ENCODE data around the gene MAGI1.

The MAGI1 gene

DNA sequence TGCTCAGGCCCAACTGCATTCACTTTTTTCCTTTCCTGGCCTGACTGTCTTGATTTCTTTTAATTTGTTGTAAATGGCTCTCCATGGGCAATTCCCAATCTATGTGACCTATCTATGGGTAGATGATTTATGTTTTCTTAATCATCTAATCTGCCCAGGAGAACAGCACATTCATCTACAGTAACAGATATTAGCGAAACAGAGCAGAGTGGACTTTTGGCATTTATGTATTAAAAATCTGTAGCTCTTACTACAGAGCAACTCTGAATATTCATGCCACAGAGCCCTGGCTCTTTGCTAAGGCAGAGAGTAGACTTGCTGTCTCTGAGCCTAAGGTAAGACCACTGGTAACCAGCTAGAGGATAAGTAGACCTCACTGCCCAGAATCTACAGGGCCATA lies 676.0 kb downstream of the MAGI1 start:
- Histone ChIP-seq H2BK5ac (ENCODE audit: low read length) (no peak overlapping the region), H3K27ac (ENCODE audit: low read depth, low read length) (no peak overlapping the region), H3K79me1 (ENCODE audit: low read length) (no peaks in the 10 kb centered on the region), H3K18ac (ENCODE audit: low read length) (no peak overlapping the region), H3K56ac (ENCODE audit: low read length) (no peak overlapping the region), H3K4me2 (ENCODE audit: low read length) (no peak overlapping the region), H4K5ac (ENCODE audit: low read length) (no peak overlapping the region), H4K8ac (ENCODE audit: low read depth, low read length) (no peak overlapping the region), H3K4me1 (ENCODE audit: control insufficient read depth, low read depth, low read length) (no peaks in the 10 kb centered on the region), H3K27me3 (ENCODE audit: insufficient read depth, low read length, poor library complexity) (no peaks in the 10 kb centered on the region), H2BK120ac (ENCODE audit: low read depth, low read length) (no peak overlapping the region), H3K36me3 (ENCODE audit: control insufficient read depth, insufficient read depth, low read length) (no peaks in the 10 kb centered on the region), H3K23ac (ENCODE audit: low read length) (no peak overlapping the region), H2AK5ac (ENCODE audit: low read length) (no peak overlapping the region), H3K9ac (ENCODE audit: low read length) (no peak overlapping the region), H3K79me2 (ENCODE audit: control insufficient read depth, insufficient read depth, low read length) (no peaks in the 10 kb centered on the region), H2BK15ac (replicated peaks; ENCODE audit: low read depth) (no peak overlapping the region), H3K4ac (ENCODE audit: low read depth, low read length) (no peak overlapping the region), H3K4me3 (ENCODE audit: low read length) (no peak overlapping the region)
- no CpG with 5 or more reads among the region's 1 CpG for WGBS (ENCODE audit: extremely low coverage, insufficient coverage, low lambda C conversion rate)
- no peak for DNase-seq

DNA sequence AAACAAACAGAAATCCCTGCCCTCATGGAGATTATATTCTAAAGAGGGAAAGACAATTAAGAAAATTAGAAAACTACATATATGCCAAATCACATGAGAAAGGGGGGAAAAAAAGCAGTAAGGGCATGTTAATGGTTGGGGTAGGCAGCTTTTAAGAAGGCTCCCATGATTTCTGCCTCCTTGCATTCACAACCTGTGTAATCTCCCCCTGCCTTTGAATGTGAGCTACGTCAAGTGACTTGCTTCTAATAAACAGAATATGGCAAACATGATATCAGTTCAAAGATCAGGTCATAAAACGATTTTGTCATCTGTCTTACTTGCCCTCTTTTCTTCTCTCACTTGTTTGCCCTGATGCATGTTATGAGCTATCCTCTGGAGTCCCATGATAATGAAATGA lies 677.3 kb downstream of the MAGI1 start:
- no peak overlapping the region for H3K23ac ChIP-seq (ENCODE audit: low read length)
- no peak overlapping the region for H2BK5ac ChIP-seq (ENCODE audit: low read length)
- H3K4me2 ChIP-seq (ENCODE audit: low read length), result no peak overlapping the region
- H3K18ac ChIP-seq (ENCODE audit: low read length), result no peak overlapping the region
- no peak overlapping the region for H3K4ac ChIP-seq (ENCODE audit: low read depth, low read length)
- no peak overlapping the region for H3K9ac ChIP-seq (ENCODE audit: low read length)
- no peak overlapping the region for H3K56ac ChIP-seq (ENCODE audit: low read length)
- no CpG with 5 or more reads among the region's 2 CpGs for WGBS (ENCODE audit: extremely low coverage, insufficient coverage, low lambda C conversion rate)
- H3K36me3 ChIP-seq (ENCODE audit: control insufficient read depth, insufficient read depth, low read length), result no peaks in the 10 kb centered on the region
- H4K5ac ChIP-seq (ENCODE audit: low read length), result no peak overlapping the region
- H3K27me3 ChIP-seq (ENCODE audit: insufficient read depth, low read length, poor library complexity), result no peaks in the 10 kb centered on the region
- no peak overlapping the region for H2BK120ac ChIP-seq (ENCODE audit: low read depth, low read length)
- H3K4me3 ChIP-seq (ENCODE audit: low read length), result no peak overlapping the region
- no peak overlapping the region for H2AK5ac ChIP-seq (ENCODE audit: low read length)
- no peak overlapping the region for H3K27ac ChIP-seq (ENCODE audit: low read depth, low read length)
- DNase-seq, result no peak
- no peaks in the 10 kb centered on the region for H3K79me2 ChIP-seq (ENCODE audit: control insufficient read depth, insufficient read depth, low read length)
- no peaks in the 10 kb centered on the region for H3K4me1 ChIP-seq (ENCODE audit: control insufficient read depth, low read depth, low read length)
- H4K8ac ChIP-seq (ENCODE audit: low read depth, low read length), result no peak overlapping the region
- no peak overlapping the region for H2BK15ac ChIP-seq (replicated peaks; ENCODE audit: low read depth)
- no peaks in the 10 kb centered on the region for H3K79me1 ChIP-seq (ENCODE audit: low read length)

DNA sequence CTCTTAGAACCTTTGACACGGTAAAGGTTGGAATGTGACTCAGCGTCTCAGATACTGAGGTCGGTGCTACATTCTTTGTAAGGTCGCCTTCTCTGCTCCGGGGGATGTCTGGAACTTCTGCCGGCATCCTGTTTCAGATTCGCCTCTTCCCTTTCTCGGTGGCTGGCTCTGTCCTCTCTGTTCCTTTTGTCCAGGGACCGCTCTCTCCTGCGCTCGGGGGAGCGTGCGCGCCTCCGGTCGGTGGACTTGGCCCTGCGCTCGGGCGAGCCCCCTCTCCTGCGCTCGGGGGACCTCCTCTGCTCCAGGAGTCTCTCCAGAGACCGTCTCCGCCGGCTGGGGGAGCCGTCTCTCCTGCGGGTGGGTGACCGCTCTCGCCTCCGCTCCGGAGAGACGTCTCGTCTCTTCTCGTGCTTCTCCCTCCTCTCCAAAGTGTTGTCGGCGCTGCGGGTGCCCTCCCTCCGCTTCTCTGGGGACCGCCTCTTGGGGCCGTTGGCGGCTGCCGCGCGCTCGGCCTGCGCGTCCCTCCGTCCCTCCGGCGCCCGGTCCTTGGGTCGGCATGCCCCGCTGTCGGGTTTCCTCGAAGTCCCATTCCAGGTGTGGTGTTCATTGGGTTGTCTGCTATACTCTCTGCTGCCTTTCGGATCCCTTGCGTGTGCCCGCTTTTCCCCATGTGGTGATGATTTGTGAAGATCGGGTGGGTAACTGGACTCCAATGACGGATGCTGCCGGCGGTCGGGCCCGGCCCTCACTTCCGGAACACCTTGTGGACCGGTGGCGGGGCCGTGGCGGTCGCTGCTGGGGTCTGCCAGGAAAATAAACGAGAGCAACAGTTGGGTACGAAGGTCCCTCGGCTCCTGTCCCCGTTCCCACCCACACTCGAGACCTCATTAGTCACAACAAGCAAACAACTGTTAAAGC lies 682.1 kb downstream of the MAGI1 start:
- no peak overlapping the region for H2BK120ac ChIP-seq (ENCODE audit: low read depth, low read length)
- H3K36me3 ChIP-seq (ENCODE audit: control insufficient read depth, insufficient read depth, low read length), result no peaks in the 10 kb centered on the region
- H3K4me3 ChIP-seq (ENCODE audit: low read length), result no peak overlapping the region
- no peak overlapping the region for H3K9ac ChIP-seq (ENCODE audit: low read length)
- DNase-seq, result peak; percentile 85
- no peak overlapping the region for H4K8ac ChIP-seq (ENCODE audit: low read depth, low read length)
- H3K56ac ChIP-seq (ENCODE audit: low read length), result no peak overlapping the region
- peak overlapping the region; percentile 53 for H3K27ac ChIP-seq (ENCODE audit: low read depth, low read length)
- no peaks in the 10 kb centered on the region for H3K27me3 ChIP-seq (ENCODE audit: insufficient read depth, low read length, poor library complexity)
- H3K79me1 ChIP-seq (ENCODE audit: low read length), result no peaks in the 10 kb centered on the region
- no peaks in the 10 kb centered on the region for H3K79me2 ChIP-seq (ENCODE audit: control insufficient read depth, insufficient read depth, low read length)
- H3K18ac ChIP-seq (ENCODE audit: low read length), result peak overlapping the region; percentile 15
- WGBS (ENCODE audit: extremely low coverage, insufficient coverage, low lambda C conversion rate), result no CpG with 5 or more reads among the region's 74 CpGs
- no peak overlapping the region for H3K4me2 ChIP-seq (ENCODE audit: low read length)
- H3K23ac ChIP-seq (ENCODE audit: low read length), result no peak overlapping the region
- H3K4ac ChIP-seq (ENCODE audit: low read depth, low read length), result no peak overlapping the region
- no peak overlapping the region for H2BK15ac ChIP-seq (replicated peaks; ENCODE audit: low read depth)
- H2BK5ac ChIP-seq (ENCODE audit: low read length), result no peak overlapping the region
- no peaks in the 10 kb centered on the region for H3K4me1 ChIP-seq (ENCODE audit: control insufficient read depth, low read depth, low read length)
- H2AK5ac ChIP-seq (ENCODE audit: low read length), result no peak overlapping the region
- no peak overlapping the region for H4K5ac ChIP-seq (ENCODE audit: low read length)

DNA sequence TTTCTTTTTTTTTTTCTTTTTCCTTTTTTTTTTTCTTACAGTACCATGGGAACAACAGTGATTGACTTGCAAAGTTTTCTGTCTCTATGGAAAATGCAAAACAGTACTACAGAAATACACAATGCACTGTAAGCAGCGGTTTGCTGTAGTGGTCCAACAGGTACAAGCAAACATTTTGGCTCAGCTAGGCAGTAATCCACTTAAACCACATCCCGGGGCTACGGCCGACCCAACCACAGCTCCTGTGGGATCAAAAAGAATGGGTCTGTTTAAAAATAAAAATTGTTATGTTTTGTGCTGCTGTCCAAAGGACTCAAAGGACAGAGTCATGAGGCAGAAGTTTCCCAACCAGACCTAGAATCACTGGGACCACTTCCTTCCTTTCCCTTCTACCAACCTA lies 683.8 kb downstream of the MAGI1 start:
- H3K27ac ChIP-seq (ENCODE audit: low read depth, low read length), result no peak overlapping the region
- H2BK120ac ChIP-seq (ENCODE audit: low read depth, low read length), result no peak overlapping the region
- H3K18ac ChIP-seq (ENCODE audit: low read length), result no peak overlapping the region
- no peak for DNase-seq
- no peaks in the 10 kb centered on the region for H3K27me3 ChIP-seq (ENCODE audit: insufficient read depth, low read length, poor library complexity)
- no peaks in the 10 kb centered on the region for H3K4me1 ChIP-seq (ENCODE audit: control insufficient read depth, low read depth, low read length)
- H4K5ac ChIP-seq (ENCODE audit: low read length), result no peak overlapping the region
- no peak overlapping the region for H3K4me3 ChIP-seq (ENCODE audit: low read length)
- no peak overlapping the region for H3K9ac ChIP-seq (ENCODE audit: low read length)
- H3K4me2 ChIP-seq (ENCODE audit: low read length), result no peak overlapping the region
- H2AK5ac ChIP-seq (ENCODE audit: low read length), result no peak overlapping the region
- H4K8ac ChIP-seq (ENCODE audit: low read depth, low read length), result no peak overlapping the region
- no peaks in the 10 kb centered on the region for H3K79me2 ChIP-seq (ENCODE audit: control insufficient read depth, insufficient read depth, low read length)
- H2BK15ac ChIP-seq (replicated peaks; ENCODE audit: low read depth), result no peak overlapping the region
- H2BK5ac ChIP-seq (ENCODE audit: low read length), result no peak overlapping the region
- no peaks in the 10 kb centered on the region for H3K79me1 ChIP-seq (ENCODE audit: low read length)
- H3K4ac ChIP-seq (ENCODE audit: low read depth, low read length), result no peak overlapping the region
- no peak overlapping the region for H3K23ac ChIP-seq (ENCODE audit: low read length)
- H3K36me3 ChIP-seq (ENCODE audit: control insufficient read depth, insufficient read depth, low read length), result no peaks in the 10 kb centered on the region
- no CpG with 5 or more reads among the region's 4 CpGs for WGBS (ENCODE audit: extremely low coverage, insufficient coverage, low lambda C conversion rate)
- H3K56ac ChIP-seq (ENCODE audit: low read length), result no peak overlapping the region

DNA sequence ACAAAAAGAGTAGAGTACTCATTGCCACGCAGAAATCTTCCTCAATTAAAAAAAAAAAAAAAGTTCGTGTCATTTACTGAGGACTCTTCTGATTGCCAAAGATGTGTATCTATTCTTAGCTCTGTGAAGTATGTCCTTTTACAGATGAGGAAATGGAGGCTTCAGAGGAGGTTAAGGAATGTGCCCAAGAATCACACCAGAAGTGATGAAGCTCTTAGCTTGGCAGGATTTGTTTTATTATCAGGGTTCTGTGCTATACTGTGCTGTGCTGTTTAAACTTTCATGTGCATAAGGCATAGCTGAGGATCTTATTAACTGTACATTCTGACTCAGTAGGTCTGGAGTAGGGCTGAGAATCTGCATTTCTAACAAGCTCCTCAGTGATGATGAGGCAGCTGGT lies 685.8 kb downstream of the MAGI1 start:
- Histone ChIP-seq H3K79me1 (ENCODE audit: low read length) (no peaks in the 10 kb centered on the region), H3K4me2 (ENCODE audit: low read length) (no peak overlapping the region), H4K8ac (ENCODE audit: low read depth, low read length) (no peak overlapping the region), H2BK15ac (replicated peaks; ENCODE audit: low read depth) (no peak overlapping the region), H2BK5ac (ENCODE audit: low read length) (no peak overlapping the region), H3K4me1 (ENCODE audit: control insufficient read depth, low read depth, low read length) (no peaks in the 10 kb centered on the region), H3K27ac (ENCODE audit: low read depth, low read length) (no peak overlapping the region), H3K23ac (ENCODE audit: low read length) (no peak overlapping the region), H4K5ac (ENCODE audit: low read length) (no peak overlapping the region), H3K36me3 (ENCODE audit: control insufficient read depth, insufficient read depth, low read length) (no peaks in the 10 kb centered on the region), H3K18ac (ENCODE audit: low read length) (no peak overlapping the region), H2BK120ac (ENCODE audit: low read depth, low read length) (no peak overlapping the region), H2AK5ac (ENCODE audit: low read length) (no peak overlapping the region), H3K4me3 (ENCODE audit: low read length) (no peak overlapping the region), H3K79me2 (ENCODE audit: control insufficient read depth, insufficient read depth, low read length) (no peaks in the 10 kb centered on the region), H3K27me3 (ENCODE audit: insufficient read depth, low read length, poor library complexity) (no peaks in the 10 kb centered on the region), H3K9ac (ENCODE audit: low read length) (no peak overlapping the region), H3K4ac (ENCODE audit: low read depth, low read length) (no peak overlapping the region), H3K56ac (ENCODE audit: low read length) (no peak overlapping the region)
- WGBS (ENCODE audit: extremely low coverage, insufficient coverage, low lambda C conversion rate), result no CpG with 5 or more reads among the region's 2 CpGs
- DNase-seq, result no peak

DNA sequence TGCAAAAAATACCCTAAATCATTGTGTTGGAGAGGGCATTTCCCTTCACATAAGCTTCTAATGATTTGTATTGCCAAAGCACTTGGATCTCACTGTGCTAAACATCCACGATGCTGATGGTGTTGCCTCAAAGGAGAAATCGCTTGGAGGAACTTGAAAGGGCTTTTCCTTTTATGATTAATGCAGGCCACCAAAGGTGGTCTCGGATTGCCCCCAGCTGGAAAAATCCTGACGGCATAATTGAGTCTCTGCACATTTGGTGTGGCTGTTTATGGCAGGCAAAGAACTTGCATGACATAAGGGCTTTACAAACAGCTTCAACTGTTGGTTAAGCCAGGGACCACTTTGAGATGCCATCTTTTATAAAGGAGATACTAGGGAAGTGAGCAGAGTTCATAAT lies 687.0 kb downstream of the MAGI1 start:
- H3K79me1 ChIP-seq (ENCODE audit: low read length), result no peaks in the 10 kb centered on the region
- no peak overlapping the region for H4K5ac ChIP-seq (ENCODE audit: low read length)

More for the DNA sequence above, 687.0 kb downstream of the MAGI1 start:
- Histone ChIP-seq H3K27ac (ENCODE audit: low read depth, low read length) (no peak overlapping the region), H3K4me1 (ENCODE audit: control insufficient read depth, low read depth, low read length) (no peaks in the 10 kb centered on the region), H3K79me2 (ENCODE audit: control insufficient read depth, insufficient read depth, low read length) (no peaks in the 10 kb centered on the region), H3K56ac (ENCODE audit: low read length) (no peak overlapping the region), H2BK15ac (replicated peaks; ENCODE audit: low read depth) (no peak overlapping the region), H3K27me3 (ENCODE audit: insufficient read depth, low read length, poor library complexity) (no peaks in the 10 kb centered on the region), H3K4me2 (ENCODE audit: low read length) (no peak overlapping the region), H2AK5ac (ENCODE audit: low read length) (no peak overlapping the region), H4K8ac (ENCODE audit: low read depth, low read length) (no peak overlapping the region), H3K18ac (ENCODE audit: low read length) (no peak overlapping the region), H3K9ac (ENCODE audit: low read length) (no peak overlapping the region), H3K36me3 (ENCODE audit: control insufficient read depth, insufficient read depth, low read length) (no peaks in the 10 kb centered on the region), H3K23ac (ENCODE audit: low read length) (no peak overlapping the region), H3K4ac (ENCODE audit: low read depth, low read length) (no peak overlapping the region), H2BK5ac (ENCODE audit: low read length) (no peak overlapping the region), H2BK120ac (ENCODE audit: low read depth, low read length) (no peak overlapping the region), H3K4me3 (ENCODE audit: low read length) (no peak overlapping the region)
- WGBS (ENCODE audit: extremely low coverage, insufficient coverage, low lambda C conversion rate), result no CpG with 5 or more reads among the region's 4 CpGs
- no peak for DNase-seq

All from mesendoderm (in vitro differentiated cells).